ELF-1 (cell line): ENCODE measurements around the gene LPP.

Experiments used
- DNase-seq: peaks from one replicate; pipeline ENCODE4 v3.0.0-alpha.2; 2016; ENCODE audit warnings: low read depth, low spot score

The LPP gene

GRCh38 chr3:188861842-188862744 lies 708.1 kb downstream of the LPP start:
- DNase-seq: no peak

GRCh38 chr3:188863999-188864406 lies 710.0 kb downstream of the LPP start:
- no peak for DNase-seq

- DNase-seq: no peak
These were observed 713.8 kb downstream of the LPP start for GRCh38 chr3:188867691-188868265.

GRCh38 chr3:188868803-188869202 lies 714.8 kb downstream of the LPP start:
- DNase-seq: no peak

- DNase-seq: no peak
These were observed 715.7 kb downstream of the LPP start for GRCh38 chr3:188869628-188870027.

DNA sequence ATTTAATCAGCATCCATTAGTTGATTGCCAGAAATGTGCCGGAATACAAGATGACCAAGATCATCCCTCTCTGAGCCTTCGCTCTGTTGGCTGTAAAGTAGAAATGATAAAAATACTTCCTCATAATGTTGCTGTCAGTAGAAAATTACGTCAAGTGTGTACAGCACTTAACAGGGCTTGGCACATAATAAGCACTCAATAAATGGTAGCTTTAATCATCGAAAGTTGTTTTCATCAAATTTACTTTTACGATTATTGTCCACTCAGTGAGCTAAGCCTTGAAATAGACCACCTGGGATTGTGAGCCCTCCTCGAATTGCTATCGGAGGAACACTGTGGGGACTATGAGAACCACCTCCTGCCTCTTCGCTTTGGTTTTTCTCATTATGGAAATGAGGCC lies 716.5 kb downstream of the LPP start:
- no peak for DNase-seq

DNA sequence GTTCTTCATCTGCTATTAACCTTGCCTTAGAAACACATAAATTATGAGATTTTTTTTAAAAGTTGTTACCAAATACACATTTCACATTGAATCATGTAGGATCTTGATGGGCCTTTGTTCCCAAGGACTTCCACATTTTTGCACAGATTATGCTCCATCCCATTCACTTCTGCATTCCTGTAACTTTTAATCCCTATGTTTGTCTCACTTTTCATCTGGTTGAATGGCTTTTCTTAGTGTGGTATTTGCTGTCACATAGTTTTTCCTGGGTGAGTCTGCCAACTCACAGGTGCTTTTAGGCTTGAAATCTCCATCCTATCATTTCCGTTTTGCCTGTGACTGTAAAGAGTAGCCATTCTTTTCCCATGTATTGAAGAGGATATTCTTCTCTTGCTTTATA lies 720.6 kb downstream of the LPP start:
- no peak for DNase-seq

- DNase-seq: no peak
These were observed 721.5 kb downstream of the LPP start for GRCh38 chr3:188875413-188875812.

DNA sequence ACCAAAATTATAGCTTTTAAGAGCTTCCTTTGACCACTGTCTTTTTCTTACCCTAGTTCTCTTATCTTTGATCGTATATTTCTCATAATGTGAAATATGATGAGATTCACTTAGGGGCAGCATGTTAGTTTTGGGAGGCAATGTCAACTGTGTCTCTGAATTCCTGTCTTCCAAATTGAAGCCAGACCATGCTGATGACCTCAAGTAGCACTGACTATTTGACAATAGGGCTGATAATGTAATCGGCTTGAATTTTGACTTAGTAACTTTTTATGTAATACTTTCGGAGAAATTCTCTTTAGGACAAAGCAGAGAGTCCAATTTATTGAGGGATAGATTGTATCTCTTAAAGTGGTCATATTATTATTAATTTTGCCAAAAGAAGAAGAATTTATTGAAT lies 722.4 kb downstream of the LPP start:
- no peak for DNase-seq

- no peak for DNase-seq
These were observed 723.4 kb downstream of the LPP start for GRCh38 chr3:188877381-188877780.

GRCh38 chr3:188878076-188878475 lies 724.1 kb downstream of the LPP start:
- no peak for DNase-seq

DNA sequence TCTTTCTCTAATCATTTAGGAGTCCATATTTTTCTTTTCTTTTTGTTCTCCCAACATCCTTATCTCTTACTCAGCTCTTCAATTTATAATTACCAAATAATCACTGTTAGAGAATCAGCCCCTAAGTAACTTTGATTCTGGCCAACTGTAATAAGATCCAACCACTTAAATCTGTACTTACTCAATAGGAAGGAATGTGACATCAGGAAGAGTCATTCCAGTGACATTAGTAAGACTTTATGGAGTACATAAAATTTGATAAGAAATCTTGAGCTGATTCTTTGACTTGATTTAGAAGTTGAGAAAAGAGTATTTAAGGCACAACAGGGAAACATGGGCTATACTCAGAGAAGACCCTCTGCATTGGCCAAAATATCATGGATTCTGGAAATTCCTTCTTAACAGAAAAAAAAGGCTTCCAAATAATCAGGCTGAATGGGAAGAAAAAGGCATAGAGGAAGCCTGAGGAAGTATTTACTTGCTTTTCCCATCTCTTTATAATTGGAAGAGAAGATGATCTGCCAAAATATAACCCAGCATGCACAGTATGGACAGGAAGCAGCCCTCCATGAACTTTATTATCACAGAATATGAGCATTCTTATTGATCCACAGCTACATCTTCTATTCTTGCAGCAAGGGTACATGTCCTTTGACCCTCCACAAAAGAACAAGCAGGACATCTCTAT lies 728.1 kb downstream of the LPP start:
- no peak for DNase-seq

- no peak for DNase-seq
These were observed 730.5 kb downstream of the LPP start for GRCh38 chr3:188884299-188885043.

DNA sequence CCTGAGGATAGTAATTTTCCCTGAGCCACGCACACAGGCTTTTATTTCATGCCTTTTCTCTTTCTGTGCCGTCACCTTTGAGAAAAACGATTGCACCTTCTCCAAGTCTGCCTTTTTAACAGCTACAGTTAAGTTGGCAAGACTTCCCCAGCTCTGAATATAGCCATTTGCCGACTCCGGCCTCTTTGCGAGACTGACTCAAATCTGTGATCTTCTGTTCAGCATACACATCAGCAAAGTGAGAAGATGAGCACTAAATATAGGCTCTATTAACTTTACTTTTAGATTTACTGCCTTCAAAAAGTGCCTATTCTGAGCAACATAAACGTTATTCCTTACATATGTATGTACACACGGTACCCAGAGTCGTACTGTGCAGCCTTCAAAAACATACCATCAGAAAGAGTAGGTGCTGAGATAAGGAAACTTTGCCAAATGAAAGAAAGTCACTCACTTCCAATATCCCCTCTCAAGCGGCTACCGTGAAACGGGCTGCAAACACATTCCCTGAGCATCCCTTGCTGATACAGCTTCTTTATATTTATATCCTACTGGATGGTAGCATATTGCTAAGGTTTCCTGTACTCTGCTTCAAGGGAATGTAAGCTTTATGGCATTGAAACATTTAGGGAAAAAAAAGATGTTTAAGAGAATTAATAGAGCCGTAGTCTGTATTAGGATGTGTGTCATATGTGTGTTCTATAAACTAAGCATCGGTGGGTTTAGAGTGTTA lies 734.5 kb downstream of the LPP start:
- no peak for DNase-seq

- DNase-seq: no peak
These were observed 735.1 kb downstream of the LPP start for GRCh38 chr3:188889054-188889491.

DNA sequence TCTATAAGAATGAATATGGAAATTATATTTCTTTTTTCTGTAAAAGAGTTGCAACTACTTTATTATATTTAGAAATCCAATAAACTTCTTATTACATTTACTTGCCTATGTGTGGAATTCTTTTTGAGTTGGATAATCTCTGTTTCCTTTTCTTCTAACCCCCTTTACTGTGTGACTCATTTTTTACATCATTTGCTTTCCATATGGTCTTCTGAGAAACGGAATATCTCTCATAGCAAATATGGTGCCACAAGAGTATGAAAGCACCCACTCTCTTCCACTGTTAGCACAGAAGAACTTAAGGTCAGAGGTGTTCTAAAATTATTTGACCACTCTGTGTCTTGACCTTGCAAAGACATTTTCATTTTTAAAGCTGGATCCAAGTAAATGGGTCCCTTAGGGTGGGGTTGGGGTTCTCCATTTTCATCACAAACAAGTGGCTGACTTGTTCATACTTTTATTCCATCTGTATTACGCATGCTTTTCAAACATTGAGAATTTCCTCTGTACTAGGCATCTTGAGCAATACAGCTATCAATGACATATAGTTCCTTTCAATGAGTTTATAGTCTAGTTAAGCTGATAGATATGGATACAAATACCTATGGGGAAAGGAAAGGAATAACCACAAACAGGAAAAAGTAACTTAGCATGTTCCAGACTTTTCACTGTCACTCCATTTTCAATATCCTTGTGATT lies 736.8 kb downstream of the LPP start:
- no peak for DNase-seq

- no peak for DNase-seq
These were observed 745.9 kb downstream of the LPP start for GRCh38 chr3:188899881-188900280.

GRCh38 chr3:188900421-188900951 lies 746.5 kb downstream of the LPP start:
- no peak for DNase-seq

DNA sequence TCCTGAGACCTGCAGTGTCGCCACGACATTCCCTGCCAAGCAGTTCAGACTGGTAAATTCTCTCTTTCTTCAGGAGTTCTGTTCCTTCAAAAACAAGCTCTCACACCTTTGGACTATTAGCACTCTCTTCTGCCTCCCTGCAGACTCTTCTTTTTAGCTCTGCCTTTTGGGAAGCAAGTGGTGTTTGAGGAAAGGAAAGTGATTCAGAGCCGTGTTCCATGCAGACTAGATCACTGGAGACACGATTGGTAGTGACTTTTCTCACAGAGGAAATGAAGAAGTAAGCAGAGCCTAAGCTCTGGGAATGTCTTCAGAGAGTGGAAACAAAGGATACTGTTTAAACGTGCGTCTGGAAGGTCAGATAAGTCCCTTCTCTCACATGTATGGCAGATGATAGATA lies 747.2 kb downstream of the LPP start:
- no peak for DNase-seq

DNA sequence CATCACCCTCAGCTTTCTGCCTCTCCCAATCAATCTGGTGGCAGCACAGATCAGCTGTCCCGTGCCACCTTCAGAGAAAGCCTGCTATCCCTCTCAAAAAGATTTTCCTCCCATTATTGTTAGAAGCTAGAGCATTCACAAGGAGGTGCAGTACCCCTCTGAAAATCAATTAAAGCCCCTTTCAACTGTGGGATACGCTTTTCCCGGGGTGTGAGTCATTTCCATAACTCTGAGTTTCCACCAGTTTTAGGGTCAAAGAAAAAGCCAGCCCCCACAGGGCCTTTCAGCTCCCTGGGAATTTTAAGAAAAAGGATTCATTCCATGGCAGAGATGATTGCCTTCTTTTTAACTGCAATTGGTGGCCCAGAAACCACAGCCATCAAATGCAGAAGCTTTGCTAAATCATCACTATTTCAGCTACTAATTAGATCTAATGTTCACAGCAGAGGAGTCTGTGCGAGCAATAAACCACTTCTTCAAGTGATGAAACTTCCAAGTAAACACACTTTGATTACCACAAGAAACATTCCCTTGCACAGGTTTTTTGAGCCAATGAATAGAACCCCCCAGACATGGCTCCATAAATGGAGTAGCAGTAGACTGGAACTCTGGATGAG lies 747.8 kb downstream of the LPP start:
- DNase-seq: no peak
